ENCODE data around the gene C19orf12. TPM values are rescaled to one million over a fixed set of nuclear protein-coding genes. Genes with fewer than 3 reads are reported as not detected.

Gene C19orf12
- total and polyA plus RNA-seq, 2 of the 13 experiments (the other 11 are each of a cell fraction or from before 2014, with no cell fraction given), result 17.7 to 34.4 TPM

GRCh38 chr19:29687897-29688728, 26.9 kb downstream of the C19orf12 start (continued):
- TF ChIP-seq ZHX2 (IDR thresholded peaks at IDR 0.05; ENCODE audit: low read depth), result no peak
- TF ChIP-seq ZHX2 (CRISPR knock-in tag; IDR thresholded peaks at IDR 0.05; ENCODE audit: borderline replicate concordance), result no peak
- TF ChIP-seq SRY (CRISPR knock-in tag; IDR thresholded peaks at IDR 0.05), result no peak

- Histone ChIP-seq H3K27ac (ENCODE audit: extremely low read length, insufficient read depth, low read length) (no peak overlapping the region), H3K4me3 (replicated peaks in 1 of 3; ENCODE audit: insufficient read depth in 1 of 3, low read depth in 2 of 3, low read length in 3 of 3) (no peak overlapping the region), H3K4me2 (ENCODE audit: low read depth, low read length) (no peak overlapping the region), H2AFZ (ENCODE audit: low read length) (no peak overlapping the region), H3K9ac (ENCODE audit: insufficient read depth, low read depth, low read length) (no peak overlapping the region), H3K9me3 (ENCODE audit: low read length) (peaks cover 4% of the 10 kb centered on the region; the same call in 1 of the 2 replicates), H3K79me2 (ENCODE audit: insufficient read depth, low read length) (no peaks in the 10 kb centered on the region), H3K4me1 (ENCODE audit: insufficient read depth, low read length) (peaks cover 9% of the 10 kb centered on the region; the same call in 1 of the 2 replicates), H3K27me3 (ENCODE audit: control insufficient read depth in 1 of 2, insufficient read depth in 2 of 2, low read length in 2 of 2) (peaks cover 1 to 8% of the 10 kb centered on the region in 2 experiments; a peak in 3 of 5 replicates), H4K20me1 (ENCODE audit: insufficient read depth, low read length) (no peaks in the 10 kb centered on the region), H3K36me3 (replicated peaks in 1 of 2; ENCODE audit: control insufficient read depth in 1 of 2, insufficient read depth in 2 of 2, low read length in 2 of 2) (no peaks in the 10 kb centered on the region)
- POLR2A ChIA-PET, result no interaction called here
- BruUV-seq (replicated peaks), result no TSS peak
- ATAC-seq (no peak), FAIRE-seq (no peak), DNase-seq (ENCODE audit: low spot score) (no peak)
- WGBS (ENCODE audit: low lambda C conversion rate), result 81% methylated on average over 17 of the region's 17 CpGs
- CTCF ChIA-PET (ENCODE audit: low intra/inter-chr PET ratio, low total read pairs), result no interaction called here
- in situ Hi-C loops (cut with HindIII; ENCODE audit: extremely low pct_ligation_motif_present, low pct_unique_long_range_greater_than_20kb), result no loop called here
- intact Hi-C loops (cut with micrococcal nuclease; ENCODE audit: unreplicated experiment), result no loop called here
- TF ChIP-seq NKX3-1 (CRISPR knock-in tag; IDR thresholded peaks at IDR 0.05) (no peak), TOE1 (CRISPR knock-in tag; IDR thresholded peaks at IDR 0.05) (no peak), KDM1A (CRISPR knock-in tag; IDR thresholded peaks at IDR 0.05) (no peak), TCF7L2 (IDR thresholded peaks at IDR 0.05; ENCODE audit: low read depth, low read length) (no peak), TBX2 (CRISPR knock-in tag; IDR thresholded peaks at IDR 0.05; ENCODE audit: borderline replicate concordance) (no peak), ZNF414 (CRISPR knock-in tag; IDR thresholded peaks at IDR 0.05) (no peak), ZNF101 (CRISPR knock-in tag; IDR thresholded peaks at IDR 0.05; ENCODE audit: borderline replicate concordance, low read depth) (no peak), UBTF (CRISPR knock-in tag; IDR thresholded peaks at IDR 0.05) (no peak), ZNF232 (CRISPR knock-in tag; IDR thresholded peaks at IDR 0.05; ENCODE audit: borderline replicate concordance) (no peak)
Observed at GRCh38 chr19:29687244-29687896, 27.7 kb downstream of the C19orf12 start.
